Middle frontal gyrus (tissue), 1 donor: Measurements from ENCODE around the gene TAF1B.

ENCODE experiments used
- DNase-seq: peaks from one replicate; pipeline ENCODE4 v3.0.0-alpha.2; 2015; ENCODE audit warnings: low spot score; ENCODE audit errors: extremely low spot score

The TAF1B gene

GRCh38 chr2:9982891-9983290 is 139.6 kb downstream of the TAF1B start:
- no peak for DNase-seq

- no peak for DNase-seq
Observed at GRCh38 chr2:9983401-9984216, 140.3 kb downstream of the TAF1B start.
